SH-SY5Y (cell line): ENCODE measurements around the gene GRPEL2.

Source experiments
- GATA2 ChIP-seq: IDR thresholded peaks from 2 replicates; pipeline ENCODE4 v1.6.1; 2011; ENCODE audit warnings: mild to moderate bottlenecking, low read depth, low read length
- GATA3 ChIP-seq: IDR thresholded peaks from 2 replicates; pipeline ENCODE4 v1.6.1; 2011; ENCODE audit warnings: low read depth, mild to moderate bottlenecking, low read length, moderate library complexity

GRCh38 chr5:149381986-149382338, 36.7 kb downstream of the GRPEL2 start:
- TF ChIP-seq GATA2: no peak
- TF ChIP-seq GATA3: no peak
